AG08396 (cell line): ENCODE results near the gene NKX3-2.

Experiments
- DNase-seq: peaks from one replicate; pipeline ENCODE4 v3.0.0; 2012; ENCODE audit warnings: low spot score, mixed read lengths

The NKX3-2 gene

GRCh38 chr4:13531625-13531998, 12.7 kb downstream of the NKX3-2 start:
- DNase-seq: no peak

- peak; percentile 3 for DNase-seq
These were observed 13.3 kb downstream of the NKX3-2 start for GRCh38 chr4:13530823-13531624.

GRCh38 chr4:13529128-13529919, 15.0 kb downstream of the NKX3-2 start:
- DNase-seq: peak; percentile 3

- peak; percentile 14 for DNase-seq
These were observed 15.5 kb downstream of the NKX3-2 start for GRCh38 chr4:13528821-13529127.

- peak; percentile 12 for DNase-seq
These were observed 16.1 kb downstream of the NKX3-2 start for GRCh38 chr4:13527981-13528820.

- peak; percentile 7 for DNase-seq
These were observed 16.9 kb downstream of the NKX3-2 start for GRCh38 chr4:13527192-13527980.

GRCh38 chr4:13526658-13527057, 17.6 kb downstream of the NKX3-2 start:
- DNase-seq: no peak

- DNase-seq: peak; percentile 13
These were observed 18.6 kb downstream of the NKX3-2 start for GRCh38 chr4:13525606-13526281.

- peak; percentile 37 for DNase-seq
These were observed 19.6 kb downstream of the NKX3-2 start for GRCh38 chr4:13524504-13525243.

- DNase-seq: no peak
These were observed 20.5 kb downstream of the NKX3-2 start for GRCh38 chr4:13523591-13524503.

- DNase-seq: no peak
These were observed 21.2 kb downstream of the NKX3-2 start for GRCh38 chr4:13523105-13523477.

GRCh38 chr4:13522282-13523104, 21.8 kb downstream of the NKX3-2 start:
- DNase-seq: peak; percentile 8

- DNase-seq: no peak
These were observed 23.3 kb downstream of the NKX3-2 start for GRCh38 chr4:13521047-13521446.

GRCh38 chr4:13516315-13516860, 27.9 kb downstream of the NKX3-2 start:
- no peak for DNase-seq

GRCh38 chr4:13515268-13515667, 29.0 kb downstream of the NKX3-2 start:
- DNase-seq: no peak

GRCh38 chr4:13514722-13515121, 29.6 kb downstream of the NKX3-2 start:
- DNase-seq: no peak

GRCh38 chr4:13511101-13511500, 33.2 kb downstream of the NKX3-2 start:
- DNase-seq: no peak

GRCh38 chr4:13509442-13509841, 34.9 kb downstream of the NKX3-2 start:
- DNase-seq: no peak
